Aorta (tissue), 5 donors: Measurements from ENCODE around the gene ADGRG6. TPM values are rescaled to one million over a fixed set of nuclear protein-coding genes. Genes with fewer than 3 reads are reported as not detected.
A peak's percentile ranks its signal among the peaks of the same experiment; 100 is the strongest.

Experiments used
- ATAC-seq: fragments of 200-7000 bp; cut with Tn5 transposase; one replicate; pipeline ENCODE4 v1.9.1; 2022; ENCODE audit warnings: moderate library complexity; ENCODE audit not compliant: low FRiP score
- DNase-seq, 2 donors: peaks; one replicate each; pipeline ENCODE4 v3.0.0-alpha.2; 2020
- H3K27ac ChIP-seq, 2 donors: one replicate each; pipeline ENCODE4 v1.5.1; 2013; ENCODE audit warnings: low read length in 2 of 2, mild to moderate bottlenecking in 2 of 2, moderate library complexity in 2 of 2, control low read depth in 1 of 2, inconsistent platforms in 1 of 2, low read depth in 1 of 2
- H3K27me3 ChIP-seq, 2 donors: one replicate each; pipeline ENCODE4 v1.6.1; 2013; ENCODE audit warnings: control low read depth in 1 of 2, low read length in 1 of 2, mild to moderate bottlenecking in 1 of 2, moderate library complexity in 1 of 2; ENCODE audit not compliant: insufficient read depth in 2 of 2, control insufficient read depth in 1 of 2
- H3K36me3 ChIP-seq, 2 donors: one replicate each; pipeline ENCODE4 v1.6.1; 2013; ENCODE audit warnings: control low read depth in 1 of 2, low read length in 1 of 2, mild to moderate bottlenecking in 1 of 2; ENCODE audit not compliant: insufficient read depth in 2 of 2, control insufficient read depth in 1 of 2
- H3K4me1 ChIP-seq, 2 donors: one replicate each; pipeline ENCODE4 v1.6.1; 2013; ENCODE audit warnings: low read length in 2 of 2, control low read depth in 1 of 2, mild to moderate bottlenecking in 1 of 2, moderate library complexity in 1 of 2; ENCODE audit not compliant: insufficient read depth in 2 of 2, control insufficient read depth in 1 of 2
- H3K4me3 ChIP-seq, 2 donors: one replicate each; pipeline ENCODE4 v1.5.1; 2013; ENCODE audit warnings: low read length in 2 of 2, control low read depth in 1 of 2, mild to moderate bottlenecking in 1 of 2
- H3K9me3 ChIP-seq: one replicate; pipeline ENCODE4 v1.6.1; 2013; ENCODE audit warnings: mild to moderate bottlenecking, low read length; ENCODE audit not compliant: control insufficient read depth
- WGBS, 2 donors: extraction: QIAGEN DNeasy Blood & Tissue Kit; methylation state at CpG; one replicate each; pipeline ENCODE4 v1.1.7; 2013; 5-methylcytosine and 5-hydroxymethylcytosine counted together
- intact Hi-C, 2 donors: fragments of 100-400 bp; cut with DNase I; formaldehyde crosslinking; loops; one replicate each; pipeline versions ENCODE4 v1.14.2 to v1.15.0; 2022
- polyA plus RNA-seq, 2 donors: library from polyadenylated mRNA; stranded (reverse); fragments of 200-250 nt; gene quantifications; one replicate each; pipeline ENCODE4 v1.2.3, GENCODE V29; 2013
- total RNA-seq, 2 donors: library from RNA; stranded (reverse); fragmentation: NEBNext Ultra II Directional; extraction: Animal tissue kit (Norgen Biotek cat#: 25700); gene quantifications; one replicate each; pipeline ENCODE4 v1.2.1, GENCODE V29; 2021
- donor health status: healthy with polysubstance abuse.
- donor health status: Bipolar disorder and iron deficiency.
- donor health status: DM: no; HTN: no; CAD: no.
- donor health status: DM: no; HTN: no; CAD: no.
- donor health status: DM: yes; HTN: yes; CAD: no.

ADGRG6 gene
- total and polyA plus RNA-seq, 4 donors, result 0.18 to 15.7 (median 7.8) TPM

DNA sequence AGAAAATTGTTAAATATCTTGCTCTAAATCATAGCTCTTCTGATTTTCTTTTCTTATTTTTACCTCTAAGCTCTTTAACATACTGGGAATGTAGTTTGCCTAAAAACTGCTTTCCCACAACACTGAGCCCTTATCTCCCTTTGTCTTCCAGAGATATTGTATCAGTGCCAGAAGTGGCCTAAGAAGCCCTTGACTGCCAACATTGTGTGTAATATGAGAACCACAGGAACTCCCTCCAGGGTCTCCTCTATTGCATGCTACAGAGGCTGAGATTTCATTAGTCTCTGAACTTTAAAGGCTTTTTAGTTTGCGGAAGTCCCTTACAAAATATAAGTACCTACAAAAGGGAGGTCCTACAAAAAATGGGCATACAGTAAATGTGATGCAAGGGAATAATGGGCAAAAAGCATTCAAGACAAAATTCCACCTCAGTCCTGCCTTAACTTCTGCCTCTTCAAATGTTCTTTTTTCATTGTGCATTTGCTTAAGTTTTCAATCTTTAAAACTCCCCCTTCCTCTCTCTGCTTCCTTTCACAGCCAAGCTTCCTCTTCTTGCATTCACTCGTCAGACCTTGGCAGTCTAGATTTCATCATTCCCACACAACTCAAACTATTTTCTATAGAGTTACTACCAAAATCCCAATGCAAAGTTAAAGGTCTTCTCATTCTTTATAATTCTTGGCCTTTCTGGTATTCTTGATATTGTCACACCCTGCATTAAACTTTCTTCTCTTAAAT, 76.5 kb downstream of the ADGRG6 start:
- 9 to 16% methylated on average over 2 of the region's 2 CpGs for WGBS, 2 donors
- Histone ChIP-seq H3K27me3 (no peaks in the 10 kb centered on the region), H3K27ac (no peak overlapping the region), H3K4me3 (no peak overlapping the region), H3K9me3 (no peaks in the 10 kb centered on the region), H3K36me3 (no peaks in the 10 kb centered on the region), H3K4me1 (no peaks in the 10 kb centered on the region)
- ATAC-seq (peak; percentile 80), DNase-seq (no peak)
- intact Hi-C loops, result no loop called here

- Histone ChIP-seq H3K27ac (no peak overlapping the region), H3K9me3 (no peaks in the 10 kb centered on the region), H3K36me3 (no peaks in the 10 kb centered on the region), H3K27me3 (no peaks in the 10 kb centered on the region), H3K4me1 (no peaks in the 10 kb centered on the region), H3K4me3 (no peak overlapping the region)
- ATAC-seq (no peak), DNase-seq (peak in 1 of 2 donors; percentile 68)
- WGBS, 2 donors, result 88 to 96% methylated on average over 4 of the region's 4 CpGs
- intact Hi-C loops, result no loop called here
These were observed 78.8 kb downstream of the ADGRG6 start for GRCh38 chr6:142380626-142381025.

DNA sequence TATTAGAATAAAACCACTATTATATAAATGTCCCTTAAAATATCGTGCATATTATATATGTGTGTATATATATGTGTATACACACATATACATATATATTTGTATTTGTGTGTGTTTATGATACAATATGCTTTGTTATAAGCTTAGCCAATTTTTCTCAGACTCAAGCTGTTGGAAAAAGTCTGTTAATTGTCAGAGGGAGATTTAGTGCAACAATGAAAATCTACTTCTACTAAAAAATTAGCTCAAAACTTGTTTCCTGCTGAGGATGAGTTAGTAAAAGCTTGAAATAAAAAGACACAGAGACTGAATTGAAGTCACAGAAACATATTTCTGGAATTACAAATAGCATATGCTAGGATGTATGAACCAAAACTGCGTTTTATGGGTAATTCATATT, 79.4 kb downstream of the ADGRG6 start:
- Histone ChIP-seq H3K27me3 (no peaks in the 10 kb centered on the region), H3K4me1 (no peaks in the 10 kb centered on the region), H3K27ac (no peak overlapping the region), H3K36me3 (no peaks in the 10 kb centered on the region), H3K4me3 (no peak overlapping the region), H3K9me3 (no peaks in the 10 kb centered on the region)
- DNase-seq, result no peak
- intact Hi-C loops, result no loop called here
- no peak for ATAC-seq
- WGBS, 2 donors, result 74 to 78% methylated on average over 2 of the region's 2 CpGs

DNA sequence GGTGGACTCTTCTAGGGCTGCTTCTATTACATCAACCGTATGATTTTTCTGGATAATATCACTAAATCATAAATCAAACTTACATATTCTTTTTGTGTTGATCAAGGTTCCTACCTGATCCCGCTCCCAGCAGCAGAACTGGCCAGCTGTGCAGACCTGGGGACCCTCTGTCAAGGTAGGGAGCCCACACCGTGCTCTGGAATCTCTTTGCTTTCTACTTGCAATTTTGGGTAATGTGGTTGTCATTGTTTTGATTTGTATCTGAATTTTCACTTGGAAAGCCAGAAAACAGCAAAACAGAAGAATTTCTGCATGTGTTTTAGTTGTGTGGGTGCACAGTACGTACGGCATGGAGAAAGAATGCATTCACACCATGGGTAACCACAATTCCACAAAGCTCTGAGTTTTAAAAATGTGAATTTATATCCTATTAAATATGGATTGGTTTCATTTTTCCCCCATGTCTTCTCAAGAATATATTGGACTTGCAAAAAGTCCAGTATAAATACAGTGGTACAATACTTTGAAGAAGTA, 80.1 kb downstream of the ADGRG6 start:
- intact Hi-C loops, result no loop called here
- ATAC-seq, result no peak
- Histone ChIP-seq H3K36me3 (no peaks in the 10 kb centered on the region), H3K27ac (no peak overlapping the region), H3K9me3 (no peaks in the 10 kb centered on the region), H3K4me1 (no peaks in the 10 kb centered on the region), H3K4me3 (no peak overlapping the region), H3K27me3 (no peaks in the 10 kb centered on the region)
- DNase-seq, result no peak
- WGBS, 2 donors, result 82 to 84% methylated on average over 5 of the region's 5 CpGs

DNA sequence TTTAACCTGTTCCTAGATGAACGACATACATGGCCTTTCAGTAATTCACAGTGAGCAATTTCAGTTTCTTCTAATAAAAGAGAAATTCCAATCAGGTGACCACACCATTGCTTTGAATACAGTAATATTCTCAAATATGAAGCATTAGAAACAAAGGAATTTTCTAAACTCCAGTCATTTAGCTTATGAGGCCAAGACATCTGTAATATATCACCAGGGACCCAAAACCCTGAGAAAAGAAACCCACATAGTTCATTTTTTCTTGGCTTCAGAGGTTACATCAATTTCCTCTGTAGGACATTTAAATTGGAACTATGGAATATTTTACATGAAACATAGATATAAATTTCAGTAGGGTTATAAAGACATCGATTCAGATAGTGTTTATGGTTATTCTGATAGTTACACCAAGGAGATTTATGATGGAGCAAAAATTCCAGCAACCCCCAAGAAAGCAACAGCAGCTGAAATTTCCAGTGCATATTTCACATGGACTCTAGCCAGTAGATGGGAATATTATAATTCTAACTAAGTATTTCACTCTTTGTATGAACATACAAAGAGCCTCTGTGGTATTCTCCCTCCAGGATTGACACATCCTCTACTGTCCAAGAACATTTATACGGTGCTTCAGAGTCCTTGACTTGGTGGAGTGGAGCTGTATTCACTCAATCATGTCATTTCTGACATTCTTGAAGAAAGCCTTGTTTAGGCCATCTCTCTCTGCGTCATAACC, 82.9 kb downstream of the ADGRG6 start:
- no peak for DNase-seq
- Histone ChIP-seq H3K9me3 (no peaks in the 10 kb centered on the region), H3K4me3 (no peak overlapping the region), H3K27me3 (no peaks in the 10 kb centered on the region), H3K4me1 (no peaks in the 10 kb centered on the region), H3K36me3 (no peaks in the 10 kb centered on the region), H3K27ac (no peak overlapping the region)
- intact Hi-C loops, result loop anchor here (1.0 to 5.0 kb wide), 2 partner anchors 237 kb away; partner anchors contain the start of genes NMBR (in 2 of the 2) and VTA1 (in 2 of the 2)
- no peak for ATAC-seq
- WGBS, 2 donors, result 45 to 51% methylated on average over 4 of the region's 4 CpGs

GRCh38 chr6:142385352-142385751, 83.5 kb downstream of the ADGRG6 start:
- Histone ChIP-seq H3K27ac (no peak overlapping the region), H3K27me3 (no peaks in the 10 kb centered on the region), H3K9me3 (no peaks in the 10 kb centered on the region), H3K4me3 (no peak overlapping the region), H3K4me1 (no peaks in the 10 kb centered on the region), H3K36me3 (no peaks in the 10 kb centered on the region)
- intact Hi-C loops, result loop anchor here (1.0 to 5.0 kb wide), 2 partner anchors 238 kb away; partner anchors contain the start of genes NMBR (in 2 of the 2) and VTA1 (in 2 of the 2)
- ATAC-seq (no peak), DNase-seq (no peak)
- 79 to 86% methylated on average over 2 of the region's 2 CpGs for WGBS, 2 donors

GRCh38 chr6:142386657-142387056, 84.8 kb downstream of the ADGRG6 start:
- Histone ChIP-seq H3K4me1 (no peaks in the 10 kb centered on the region), H3K36me3 (no peaks in the 10 kb centered on the region), H3K9me3 (no peaks in the 10 kb centered on the region), H3K27ac (no peak overlapping the region), H3K4me3 (no peak overlapping the region), H3K27me3 (no peaks in the 10 kb centered on the region)
- intact Hi-C loops, result loop anchor here in 1 of 2 donors (5.0 kb wide), 1 partner anchor 239 kb away; the partner anchor contains the start of genes NMBR and VTA1
- ATAC-seq (no peak), DNase-seq (peak in 1 of 2 donors; percentile 49)
- 93 to 95% methylated on average over 4 of the region's 4 CpGs for WGBS, 2 donors

- 19% methylated on average over 4 of the region's 4 CpGs for WGBS, 2 donors
These were observed 86.4 kb downstream of the ADGRG6 start for GRCh38 chr6:142387997-142388815.

More at GRCh38 chr6:142387997-142388815, 86.4 kb downstream of the ADGRG6 start:
- H3K4me3 ChIP-seq, result no peak overlapping the region
- H3K36me3 ChIP-seq, result no peaks in the 10 kb centered on the region
- no peak for ATAC-seq
- H3K27me3 ChIP-seq, result no peaks in the 10 kb centered on the region
- DNase-seq, result no peak
- no peak overlapping the region for H3K27ac ChIP-seq
- H3K9me3 ChIP-seq, result no peaks in the 10 kb centered on the region
- no peaks in the 10 kb centered on the region for H3K4me1 ChIP-seq
- intact Hi-C loops, result loop anchor here in 1 of 2 donors (5.0 kb wide), 1 partner anchor 241 kb away; the partner anchor contains the start of genes NMBR and VTA1
